H1 (cell line): ENCODE measurements around the gene ALPG.

Experiments used
- BRCA1 ChIP-seq: IDR thresholded peaks from 2 replicates; pipeline ENCODE4 v1.6.1; 2012; ENCODE audit warnings: low read depth, low read length, improper control_type of control experiment
- CTCF ChIP-seq, 3 experiments: IDR thresholded peaks; 1 replicate in 2 of 3; 2 replicates in 1 of 3; pipeline versions ENCODE4 v1.5.1 to v1.6.1; 2011; ENCODE audit warnings: low read length in 3 of 3, mild to moderate bottlenecking in 3 of 3, inconsistent platforms in 2 of 3, low read depth in 1 of 3, moderate library complexity in 1 of 3; ENCODE audit not compliant: insufficient read depth in 1 of 3; ENCODE audit errors: control extremely low read depth in 1 of 3
- EP300 ChIP-seq, 2 experiments: IDR thresholded peaks; 1 replicate in 1 of 2; 2 replicates in 1 of 2; pipeline ENCODE4 v1.6.1; 2011 to 2012; ENCODE audit warnings: low read depth in 2 of 2, low read length in 2 of 2, mild to moderate bottlenecking in 2 of 2, borderline replicate concordance in 1 of 2, inconsistent platforms in 1 of 2, moderate library complexity in 1 of 2
- POLR2A ChIP-seq, 2 experiments: IDR thresholded peaks; 1 replicate in 1 of 2; 2 replicates in 1 of 2; pipeline ENCODE4 v1.6.1; 2011; ENCODE audit warnings: low read depth in 2 of 2, low read length in 2 of 2, mild to moderate bottlenecking in 2 of 2; ENCODE audit errors: control extremely low read depth in 1 of 2
- POLR2AphosphoS5 ChIP-seq: IDR thresholded peaks from 2 replicates; pipeline ENCODE4 v1.6.1; 2011; ENCODE audit warnings: low read depth, low read length
- POU5F1 ChIP-seq: IDR thresholded peaks from 2 replicates; pipeline ENCODE4 v1.6.1; 2011; ENCODE audit warnings: low read depth, mild to moderate bottlenecking, low read length, moderate library complexity
- RAD21 ChIP-seq, 2 experiments: IDR thresholded peaks in 1 of 2; conservative IDR thresholded peaks in 1 of 2; 2 replicates each; pipeline ENCODE4 v1.6.1; 2011; ENCODE audit warnings: low read depth in 2 of 2, low read length in 2 of 2, improper control_type of control experiment in 1 of 2, inconsistent platforms in 1 of 2, mild to moderate bottlenecking in 1 of 2, moderate library complexity in 1 of 2
- RFX5 ChIP-seq: IDR thresholded peaks from 2 replicates; pipeline ENCODE4 v1.6.1; 2011; ENCODE audit warnings: low read depth, low read length, improper control_type of control experiment, borderline replicate concordance
- SIN3A ChIP-seq, 2 experiments: IDR thresholded peaks in 1 of 2; conservative IDR thresholded peaks in 1 of 2; 2 replicates each; pipeline ENCODE4 v1.6.1; 2011 to 2012; ENCODE audit warnings: low read length in 2 of 2, improper control_type of control experiment in 1 of 2, low read depth in 1 of 2, mild to moderate bottlenecking in 1 of 2
- SP1 ChIP-seq: IDR thresholded peaks from 2 replicates; pipeline ENCODE4 v1.6.1; 2011; ENCODE audit warnings: low read depth, low read length
- SP2 ChIP-seq: IDR thresholded peaks from 2 replicates; pipeline ENCODE4 v1.6.1; 2012; ENCODE audit warnings: mild to moderate bottlenecking, low read length, inconsistent platforms
- SUZ12 ChIP-seq: fragments of 200-600 bp; sonication (generic); IDR thresholded peaks from 2 replicates; pipeline ENCODE4 v1.6.1; 2012; ENCODE audit warnings: mild to moderate bottlenecking, inconsistent platforms, low read length, moderate library complexity, mixed read lengths
- USF2 ChIP-seq: IDR thresholded peaks from 2 replicates; pipeline ENCODE4 v1.6.1; 2011; ENCODE audit warnings: low read length, improper control_type of control experiment
- ZNF274 ChIP-seq: IDR thresholded peaks from 2 replicates; pipeline ENCODE4 v1.7.0; 2012; ENCODE audit warnings: low read length, borderline replicate concordance; ENCODE audit errors: extremely low read depth

DNA sequence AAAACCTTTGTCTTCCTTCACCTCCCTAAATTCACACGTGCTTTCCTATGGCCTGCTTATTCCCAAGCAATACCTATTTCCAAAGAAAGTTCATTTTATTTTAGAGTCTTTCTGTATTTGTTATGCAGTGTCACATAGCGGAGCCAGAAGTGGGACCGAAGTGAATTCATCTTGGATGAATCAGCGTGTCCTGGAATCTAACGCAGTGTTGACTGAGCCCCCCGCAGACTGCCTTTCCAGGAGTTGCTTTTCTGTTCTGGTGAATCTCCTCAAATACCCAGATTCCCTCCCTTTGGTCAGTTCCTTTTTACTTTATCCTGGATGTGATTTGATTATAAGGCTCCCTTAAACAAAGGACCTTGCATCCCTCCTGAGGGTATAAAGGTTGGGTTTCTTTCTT, 17.3 kb upstream of the ALPG start:
- TF ChIP-seq CTCF (IDR thresholded peaks at IDR 0.05; ENCODE audit: control extremely low read depth in 1 of 3, insufficient read depth in 1 of 3, low read depth in 1 of 3, low read length in 3 of 3), result no peak
- TF ChIP-seq RFX5, result no peak
- TF ChIP-seq EP300 (IDR thresholded peaks at IDR 0.05; ENCODE audit: borderline replicate concordance in 1 of 2, low read depth in 2 of 2, low read length in 2 of 2), result no peak
- no peak for TF ChIP-seq POLR2AphosphoS5
- no peak for TF ChIP-seq POU5F1
- TF ChIP-seq SIN3A (conservative IDR thresholded peaks at IDR 0.05 in 1 of 2, IDR thresholded peaks at IDR 0.05 in 1 of 2; ENCODE audit: low read depth in 1 of 2, low read length in 2 of 2), result no peak
- TF ChIP-seq RAD21 (IDR thresholded peaks at IDR 0.05 in 1 of 2, conservative IDR thresholded peaks at IDR 0.05 in 1 of 2; ENCODE audit: low read depth in 2 of 2, low read length in 2 of 2), result no peak
- TF ChIP-seq ZNF274, result no peak
- TF ChIP-seq POLR2A (IDR thresholded peaks at IDR 0.05; ENCODE audit: control extremely low read depth in 1 of 2, low read depth in 2 of 2, low read length in 2 of 2), result no peak
- TF ChIP-seq SP2, result no peak
- TF ChIP-seq SP1, result no peak
- no peak for TF ChIP-seq BRCA1
- no peak for TF ChIP-seq USF2
- no peak for TF ChIP-seq SUZ12
